SK-N-SH (cell line): Measurements from ENCODE around the gene MYOD1. TPM values are rescaled to one million over a fixed set of nuclear protein-coding genes. Genes with fewer than 3 reads are reported as not detected.

ENCODE experiments used
- CTCF ChIA-PET: fragments of 300-600, 350-600 bp; formaldehyde crosslinking; extraction: SDS; loops from one replicate; lab custom pipeline; 2021; lab: Yijun Ruan, JAX
- POLR2A ChIA-PET: fragments of 350-600 bp; sonication (Branson Sonifier 250); formaldehyde crosslinking; extraction: SDS; loops from one replicate; lab custom pipeline; 2020; ENCODE audit warnings: antibody characterized with exemption, inconsistent platforms; lab: Yijun Ruan, JAX
- DNase-seq: peaks from one replicate; pipeline ENCODE4 v3.0.0; 2012
- H2AFZ ChIP-seq: fragments of 200-600 bp; sonication (generic); 2 replicates; pipeline ENCODE4 v1.8.1; 2016; ENCODE audit warnings: antibody characterized with exemption, mild to moderate bottlenecking, low read depth
- H3F3A ChIP-seq: fragments of 200-600 bp; sonication (generic); replicated peaks from 2 replicates; pipeline ENCODE3; 2016; ENCODE audit warnings: antibody characterized with exemption, mild to moderate bottlenecking; ENCODE audit not compliant: insufficient read depth
- H3K27ac ChIP-seq, 2 experiments: fragments of 200-500 bp in 1 of 2; fragments of 200-600 bp in 1 of 2; sonication (Bioruptor generic) in 1 of 2; sonication (generic), shearing (Covaris generic) in 1 of 2; 2 replicates each; pipeline versions ENCODE4 v1.5.1 to v1.6.1; 2014 to 2016; ENCODE audit warnings: low read depth in 2 of 2, inconsistent platforms in 1 of 2, low read length in 1 of 2, mild to moderate bottlenecking in 1 of 2, mixed read lengths in 1 of 2
- H3K27me3 ChIP-seq: fragments of 200-600 bp; sonication (generic), shearing (Covaris generic); 2 replicates; pipeline ENCODE4 v1.6.1; 2016; ENCODE audit warnings: mixed run types; ENCODE audit not compliant: insufficient read depth
- H3K36me3 ChIP-seq, 2 experiments: fragments of 200-500 bp in 1 of 2; fragments of 200-600 bp in 1 of 2; sonication (Bioruptor generic) in 1 of 2; sonication (generic) in 1 of 2; replicated peaks in 1 of 2; 2 replicates each; pipeline versions ENCODE3 to v1.5.1; 2014 to 2016; ENCODE audit warnings: low read length in 1 of 2, mild to moderate bottlenecking in 1 of 2; ENCODE audit not compliant: insufficient read depth in 2 of 2, control insufficient read depth in 1 of 2
- H3K4me1 ChIP-seq, 2 experiments: fragments of 200-500 bp in 1 of 2; fragments of 200-600 bp in 1 of 2; sonication (Bioruptor generic) in 1 of 2; sonication (generic), shearing (Covaris generic) in 1 of 2; 2 replicates each; pipeline versions ENCODE4 v1.5.1 to v1.6.1; 2014 to 2016; ENCODE audit warnings: low read depth in 1 of 2, low read length in 1 of 2, mixed run types in 1 of 2; ENCODE audit not compliant: insufficient read depth in 2 of 2, control insufficient read depth in 1 of 2
- H3K4me2 ChIP-seq: fragments of 200-600 bp; sonication (generic), shearing (Covaris generic); 2 replicates; pipeline ENCODE4 v1.6.1; 2017; ENCODE audit warnings: mixed run types
- H3K4me3 ChIP-seq, 2 experiments: fragments of 200-500 bp in 1 of 2; fragments of 200-600 bp in 1 of 2; sonication (Bioruptor generic) in 1 of 2; sonication (generic), shearing (Covaris generic) in 1 of 2; 2 replicates each; pipeline versions ENCODE4 v1.5.1 to v1.8.1; 2014 to 2016; ENCODE audit warnings: low read depth in 2 of 2, inconsistent platforms in 1 of 2, low read length in 1 of 2, mild to moderate bottlenecking in 1 of 2, mixed read lengths in 1 of 2, moderate library complexity in 1 of 2
- H3K79me2 ChIP-seq: fragments of 200-600 bp; sonication (generic); 2 replicates; pipeline ENCODE4 v1.8.1; 2017; ENCODE audit warnings: mild to moderate bottlenecking; ENCODE audit not compliant: insufficient read depth
- H3K9ac ChIP-seq: fragments of 200-600 bp; sonication (generic); 2 replicates; pipeline ENCODE4 v1.6.1; 2017; ENCODE audit warnings: mixed run types
- H3K9me2 ChIP-seq: fragments of 200-600 bp; sonication (generic); 2 replicates; pipeline ENCODE4 v1.6.1; 2017; ENCODE audit warnings: mixed run types
- H3K9me3 ChIP-seq: fragments of 200-600 bp; sonication (generic); 2 replicates; pipeline ENCODE4 v1.6.1; 2017; ENCODE audit warnings: mixed run types, mild to moderate bottlenecking, moderate library complexity
- H4K20me1 ChIP-seq: fragments of 200-600 bp; sonication (generic); 2 replicates; pipeline ENCODE4 v1.6.1; 2017; ENCODE audit warnings: mild to moderate bottlenecking, mixed run types; ENCODE audit not compliant: insufficient read depth
- CTCF ChIP-seq: fragments of 200-600 bp; sonication (generic); IDR thresholded peaks from 2 replicates; pipeline ENCODE4 v1.6.1; 2017; ENCODE audit warnings: antibody characterized with exemption, mild to moderate bottlenecking, moderate library complexity
- EP300 ChIP-seq, 2 experiments: IDR thresholded peaks; 2 replicates each; pipeline versions ENCODE4 v1.4.0 to v1.6.1; 2012; ENCODE audit warnings: borderline replicate concordance in 1 of 2, low read depth in 1 of 2, low read length in 1 of 2
- EZH2phosphoT487 ChIP-seq: fragments of 200-600 bp; sonication (generic); IDR thresholded peaks from 2 replicates; pipeline ENCODE4 v1.6.1; 2017; ENCODE audit warnings: low read depth, mixed run types, mild to moderate bottlenecking, antibody characterized with exemption, moderate library complexity, borderline replicate concordance
- FOSL2 ChIP-seq: IDR thresholded peaks from 2 replicates; pipeline ENCODE4 v1.4.0; 2012; ENCODE audit warnings: low read depth, mild to moderate bottlenecking, moderate library complexity, borderline replicate concordance
- FOXJ3 ChIP-seq: sonication (generic); formaldehyde crosslinking; IDR thresholded peaks from 2 replicates; pipeline ENCODE4 v1.5.1; 2020; ENCODE audit warnings: mild to moderate bottlenecking, missing genetic modification reagents
- FOXM1 ChIP-seq: IDR thresholded peaks from 2 replicates; pipeline ENCODE4 v1.4.0; 2012; ENCODE audit warnings: low read depth, mild to moderate bottlenecking
- GABPA ChIP-seq: IDR thresholded peaks from 2 replicates; pipeline ENCODE4 v1.4.0; 2012; ENCODE audit warnings: low read depth, mild to moderate bottlenecking
- GATA2 ChIP-seq: sonication (generic); formaldehyde crosslinking; IDR thresholded peaks from 2 replicates; pipeline ENCODE4 v1.5.0; 2020; ENCODE audit warnings: mild to moderate bottlenecking, missing genetic modification reagents
- IRF3 ChIP-seq: fragments of 150-350 bp; IDR thresholded peaks from 2 replicates; pipeline ENCODE4 v1.6.1; 2016; ENCODE audit warnings: mild to moderate bottlenecking, low read depth, low read length
- JUND ChIP-seq: IDR thresholded peaks from 2 replicates; pipeline ENCODE4 v1.4.0; 2012
- MAX ChIP-seq: IDR thresholded peaks from 2 replicates; pipeline ENCODE4 v1.4.0; 2012; ENCODE audit warnings: low read depth
- MEF2A ChIP-seq: IDR thresholded peaks from 2 replicates; pipeline ENCODE4 v1.4.0; 2012; ENCODE audit warnings: low read depth, borderline replicate concordance
- MXI1 ChIP-seq: IDR thresholded peaks from 2 replicates; pipeline ENCODE4 v1.6.1; 2012; ENCODE audit warnings: mild to moderate bottlenecking, low read depth, low read length, improper control_type of control experiment
- NFIC ChIP-seq: IDR thresholded peaks from 2 replicates; pipeline ENCODE4 v1.4.0; 2012; ENCODE audit warnings: borderline replicate concordance
- NRF1 ChIP-seq: IDR thresholded peaks from 2 replicates; pipeline ENCODE4 v1.6.1; 2012; ENCODE audit warnings: low read depth, mild to moderate bottlenecking, low read length
- POLR2AphosphoS5 ChIP-seq: IDR thresholded peaks from 2 replicates; pipeline ENCODE4 v1.6.1; 2012; ENCODE audit warnings: low read depth, low read length
- RAD21 ChIP-seq: IDR thresholded peaks from 2 replicates; pipeline ENCODE4 v1.6.1; 2012; ENCODE audit warnings: mild to moderate bottlenecking, low read length
- RCOR1 ChIP-seq: fragments of 150-350 bp; IDR thresholded peaks from 2 replicates; pipeline ENCODE4 v1.6.1; 2017; ENCODE audit warnings: antibody characterized with exemption, low read length
- RFX5 ChIP-seq: IDR thresholded peaks from 2 replicates; pipeline ENCODE4 v1.6.1; 2012; ENCODE audit warnings: mild to moderate bottlenecking, improper control_type of control experiment, low read length
- SMC3 ChIP-seq: IDR thresholded peaks from 2 replicates; pipeline ENCODE4 v1.6.1; 2012; ENCODE audit warnings: low read depth, low read length, improper control_type of control experiment
- TAF1 ChIP-seq: IDR thresholded peaks from 2 replicates; pipeline ENCODE4 v1.6.1; 2012; ENCODE audit warnings: low read depth, mild to moderate bottlenecking, low read length, moderate library complexity, borderline replicate concordance
- TCF12 ChIP-seq: IDR thresholded peaks from 2 replicates; pipeline ENCODE4 v1.4.0; 2012
- YY1 ChIP-seq: IDR thresholded peaks from 2 replicates; pipeline ENCODE4 v1.4.0; 2012; ENCODE audit warnings: low read depth, mild to moderate bottlenecking
- ZBTB33 ChIP-seq: IDR thresholded peaks from 2 replicates; pipeline ENCODE4 v1.4.0; 2012; ENCODE audit warnings: low read depth, borderline replicate concordance
- WGBS: methylation state at CpG from one replicate; pipeline ENCODE4 v1.1.6; 2017; ENCODE audit warnings: low lambda C conversion rate; 5-methylcytosine and 5-hydroxymethylcytosine counted together
- polyA plus RNA-seq, 3 experiments: library from polyadenylated mRNA; depleted of rRNA; stranded (reverse); fragments of >200 nt; gene quantifications; 2 replicates each; pipeline ENCODE4 v1.2.3, GENCODE V29; 2012
- TF ChIP-seq, protein P1 (sequence below): fragments of 150-350 bp; IDR thresholded peaks from 2 replicates; pipeline ENCODE4 v1.6.1; 2017; ENCODE audit warnings: antibody characterized with exemption, low read length, low read depth, borderline replicate concordance
- TF ChIP-seq, protein P2 (sequence below): IDR thresholded peaks from 2 replicates; pipeline ENCODE4; 2012

The MYOD1 gene
- polyA plus RNA-seq, 1 of the 3 experiments (the other 2 are of a cell fraction), result not detected

- Histone ChIP-seq H3K27ac (no peak overlapping the region), H3K36me3 (no peaks in the 10 kb centered on the region), H3F3A (no peaks in the 10 kb centered on the region), H3K79me2 (no peaks in the 10 kb centered on the region), H4K20me1 (no peaks in the 10 kb centered on the region), H3K27me3 (no peaks in the 10 kb centered on the region; the same call in 1 of the 2 replicates), H3K9me2 (no peaks in the 10 kb centered on the region), H3K4me3 (no peak overlapping the region; a peak in 1 of 4 replicates), H3K4me2 (no peak overlapping the region), H3K9ac (no peak overlapping the region), H3K9me3 (no peaks in the 10 kb centered on the region), H3K4me1 (peaks cover 0 to 13% of the 10 kb centered on the region in 2 experiments; a peak in 1 of 4 replicates), H2AFZ (no peak overlapping the region)
- POLR2A ChIA-PET, result interaction anchor here (0.8 to 1.6 kb wide), 4 partner anchors 10 to 248 kb away, joined by 3 to 9 read pairs (median 4); no protein-coding TSS in a partner anchor
- WGBS, result 7% methylated on average over 5 of the region's 9 CpGs
- DNase-seq, result peak; percentile 89
- CTCF ChIA-PET, result interaction anchor here (0.6 to 14.2 kb wide), 116 partner anchors 9 to 384 kb away, joined by 3 to 730 read pairs (median 5); partner anchors contain the start of genes MYOD1, SAAL1 and SERGEF
- TF ChIP-seq JUND (no peak), FOXJ3 (CRISPR knock-in tag) (no peak), CTCF (peak; percentile 77), POLR2AphosphoS5 (no peak), RFX5 (no peak), NRF1 (no peak), MAX (no peak), MXI1 (peak; percentile 22; the same call in 1 of the 2 replicates), TCF12 (no peak), EP300 (IDR thresholded peaks at IDR 0.05; ENCODE audit: borderline replicate concordance in 1 of 2, low read depth in 1 of 2, low read length in 1 of 2) (peak in 1 of 2 experiments; percentile 10; a peak in 1 of 4 replicates), SMC3 (peak; percentile 97), FOSL2 (no peak), GATA2 (CRISPR knock-in tag) (no peak), FOXM1 (no peak), EZH2phosphoT487 (no peak), IRF3 (no peak), MEF2A (no peak), NFIC (peak; percentile 69), TAF1 (no peak), GABPA (no peak), RAD21 (peak; percentile 98), RCOR1 (no peak; the same call in 1 of the 2 replicates), YY1 (peak; percentile 37; the same call in 1 of the 2 replicates), ZBTB33 (no peak)
- TF ChIP-seq, protein P1, sequence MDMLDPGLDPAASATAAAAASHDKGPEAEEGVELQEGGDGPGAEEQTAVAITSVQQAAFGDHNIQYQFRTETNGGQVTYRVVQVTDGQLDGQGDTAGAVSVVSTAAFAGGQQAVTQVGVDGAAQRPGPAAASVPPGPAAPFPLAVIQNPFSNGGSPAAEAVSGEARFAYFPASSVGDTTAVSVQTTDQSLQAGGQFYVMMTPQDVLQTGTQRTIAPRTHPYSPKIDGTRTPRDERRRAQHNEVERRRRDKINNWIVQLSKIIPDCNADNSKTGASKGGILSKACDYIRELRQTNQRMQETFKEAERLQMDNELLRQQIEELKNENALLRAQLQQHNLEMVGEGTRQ, result no peak
- TF ChIP-seq, protein P2, sequence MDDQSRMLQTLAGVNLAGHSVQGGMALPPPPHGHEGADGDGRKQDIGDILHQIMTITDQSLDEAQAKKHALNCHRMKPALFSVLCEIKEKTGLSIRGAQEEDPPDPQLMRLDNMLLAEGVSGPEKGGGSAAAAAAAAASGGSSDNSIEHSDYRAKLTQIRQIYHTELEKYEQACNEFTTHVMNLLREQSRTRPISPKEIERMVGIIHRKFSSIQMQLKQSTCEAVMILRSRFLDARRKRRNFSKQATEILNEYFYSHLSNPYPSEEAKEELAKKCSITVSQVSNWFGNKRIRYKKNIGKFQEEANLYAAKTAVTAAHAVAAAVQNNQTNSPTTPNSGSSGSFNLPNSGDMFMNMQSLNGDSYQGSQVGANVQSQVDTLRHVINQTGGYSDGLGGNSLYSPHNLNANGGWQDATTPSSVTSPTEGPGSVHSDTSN, result no peak
Observed at GRCh38 chr11:17730608-17731462, 11.5 kb downstream of the MYOD1 start.
